Chondrocyte (in vitro differentiated cells): ENCODE results near the gene NF1. TPM values are rescaled to one million over a fixed set of nuclear protein-coding genes. Genes with fewer than 3 reads are reported as not detected.
"Not testable (repeated sequence)": the region's sequence is repeated elsewhere in the genome, so short reads cannot be mapped to it uniquely, and the experiment has no call there.

Experiments
- DNase-seq: peaks from one replicate; pipeline ENCODE4 v3.0.0; 2021; ENCODE audit warnings: mixed read lengths, low spot score
- H3K27ac Mint-ChIP-seq: one replicate; pipeline ENCODE4 v1.8.0; 2021; ENCODE audit warnings: mild to moderate bottlenecking, moderate library complexity, mixed read lengths; ENCODE audit not compliant: unreplicated experiment
- H3K27me3 Mint-ChIP-seq: 2 replicates; pipeline ENCODE4 v1.8.0; 2021; ENCODE audit warnings: low read depth, mixed read lengths
- H3K36me3 Mint-ChIP-seq: 2 replicates; pipeline ENCODE4 v1.8.0; 2021; ENCODE audit warnings: low read depth, mixed read lengths
- H3K4me1 Mint-ChIP-seq: 2 replicates; pipeline ENCODE4 v1.8.0; 2021; ENCODE audit warnings: low read depth, mild to moderate bottlenecking, mixed read lengths
- H3K4me3 Mint-ChIP-seq: one replicate; pipeline ENCODE4 v1.8.0; 2021; ENCODE audit warnings: mild to moderate bottlenecking, moderate library complexity, mixed read lengths; ENCODE audit not compliant: unreplicated experiment
- H3K9me3 Mint-ChIP-seq: 2 replicates; pipeline ENCODE4 v1.8.0; 2021; ENCODE audit warnings: low read depth, mixed read lengths
- CTCF ChIP-seq: fragments of 200-600 bp; sonication (generic); IDR thresholded peaks from 2 replicates; pipeline ENCODE4 v1.5.0; 2021; ENCODE audit warnings: antibody characterized with exemption, mild to moderate bottlenecking, moderate library complexity
- total RNA-seq: library from RNA; stranded (reverse); gene quantifications from 3 replicates; pipeline ENCODE4 v1.2.1, GENCODE V29; 2021

The NF1 gene
- total RNA-seq, 1 donor from 2014 or later = 48.2 TPM

- Mint-ChIP-seq H3K36me3 (peaks cover 9% of the 10 kb centered on the region), H3K27ac (no peak overlapping the region), H3K4me1 (peaks cover 3% of the 10 kb centered on the region), H3K27me3 (no peaks in the 10 kb centered on the region), H3K4me3 (no peak overlapping the region), H3K9me3 (no peaks in the 10 kb centered on the region)
- no peak for DNase-seq
- TF ChIP-seq CTCF = no peak
These were observed 165.4 kb downstream of the NF1 start for GRCh38 chr17:31260151-31260550.

DNA sequence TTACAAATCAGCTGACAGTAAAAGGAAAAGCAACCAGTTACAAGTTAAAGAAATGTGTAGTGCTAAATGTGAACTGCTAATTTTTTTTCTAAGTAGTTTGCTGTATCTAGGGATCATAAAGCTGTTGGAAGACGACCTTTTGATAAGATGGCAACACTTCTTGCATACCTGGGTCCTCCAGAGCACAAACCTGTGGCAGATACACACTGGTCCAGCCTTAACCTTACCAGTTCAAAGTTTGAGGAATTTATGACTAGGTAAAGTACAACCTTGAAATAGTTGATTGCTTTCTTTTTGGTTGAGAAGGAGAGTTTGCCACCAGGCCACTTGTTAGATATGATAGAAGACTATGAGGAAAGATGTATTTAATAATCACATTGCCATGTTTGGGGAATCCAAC lies 166.8 kb downstream of the NF1 start:
- Mint-ChIP-seq H3K4me3 (no peak overlapping the region), H3K9me3 (no peaks in the 10 kb centered on the region), H3K27me3 (no peaks in the 10 kb centered on the region), H3K27ac (no peak overlapping the region), H3K4me1 (no peaks in the 10 kb centered on the region), H3K36me3 (peaks cover 20% of the 10 kb centered on the region)
- no peak for DNase-seq
- TF ChIP-seq CTCF = no peak

- not testable (repeated sequence) for H3K9me3 Mint-ChIP-seq, H3K4me1 Mint-ChIP-seq, H3K27ac Mint-ChIP-seq, DNase-seq, H3K27me3 Mint-ChIP-seq, H3K4me3 Mint-ChIP-seq
- H3K36me3 Mint-ChIP-seq = peaks cover 20% of the 10 kb centered on the region
These were observed 168.1 kb downstream of the NF1 start for GRCh38 chr17:31262923-31263322.

- no peak overlapping the region for H3K4me3 Mint-ChIP-seq
- DNase-seq = no peak
- H3K27ac Mint-ChIP-seq = no peak overlapping the region
- peak; percentile 53 for TF ChIP-seq CTCF
- peaks cover 15% of the 10 kb centered on the region for H3K36me3 Mint-ChIP-seq
- no peaks in the 10 kb centered on the region for H3K27me3 Mint-ChIP-seq
- no peaks in the 10 kb centered on the region for H3K9me3 Mint-ChIP-seq
- peaks cover 30% of the 10 kb centered on the region for H3K4me1 Mint-ChIP-seq
These were observed 171.3 kb downstream of the NF1 start for GRCh38 chr17:31266042-31266441.

- Mint-ChIP-seq H3K4me1 (peaks cover 34% of the 10 kb centered on the region), H3K4me3 (no peak overlapping the region), H3K27ac (peak overlapping the region; percentile 95), H3K9me3 (no peaks in the 10 kb centered on the region), H3K27me3 (no peaks in the 10 kb centered on the region), H3K36me3 (peaks cover 14% of the 10 kb centered on the region)
- no peak for TF ChIP-seq CTCF
- DNase-seq = no peak
These were observed 174.3 kb downstream of the NF1 start for GRCh38 chr17:31269036-31269577.

- Mint-ChIP-seq H3K27ac (peak overlapping the region; percentile 95), H3K36me3 (peaks cover 17% of the 10 kb centered on the region), H3K9me3 (no peaks in the 10 kb centered on the region), H3K4me3 (no peak overlapping the region), H3K4me1 (peaks cover 39% of the 10 kb centered on the region), H3K27me3 (no peaks in the 10 kb centered on the region)
- DNase-seq = no peak
- TF ChIP-seq CTCF = peak; percentile 8
These were observed 174.8 kb downstream of the NF1 start for GRCh38 chr17:31269578-31269983.
